ENCODE results near the gene BTN3A1.
"Not testable (repeated sequence)": the region's sequence is repeated elsewhere in the genome, so short reads cannot be mapped to it uniquely, and the experiment has no call there.

The BTN3A1 gene

DNA sequence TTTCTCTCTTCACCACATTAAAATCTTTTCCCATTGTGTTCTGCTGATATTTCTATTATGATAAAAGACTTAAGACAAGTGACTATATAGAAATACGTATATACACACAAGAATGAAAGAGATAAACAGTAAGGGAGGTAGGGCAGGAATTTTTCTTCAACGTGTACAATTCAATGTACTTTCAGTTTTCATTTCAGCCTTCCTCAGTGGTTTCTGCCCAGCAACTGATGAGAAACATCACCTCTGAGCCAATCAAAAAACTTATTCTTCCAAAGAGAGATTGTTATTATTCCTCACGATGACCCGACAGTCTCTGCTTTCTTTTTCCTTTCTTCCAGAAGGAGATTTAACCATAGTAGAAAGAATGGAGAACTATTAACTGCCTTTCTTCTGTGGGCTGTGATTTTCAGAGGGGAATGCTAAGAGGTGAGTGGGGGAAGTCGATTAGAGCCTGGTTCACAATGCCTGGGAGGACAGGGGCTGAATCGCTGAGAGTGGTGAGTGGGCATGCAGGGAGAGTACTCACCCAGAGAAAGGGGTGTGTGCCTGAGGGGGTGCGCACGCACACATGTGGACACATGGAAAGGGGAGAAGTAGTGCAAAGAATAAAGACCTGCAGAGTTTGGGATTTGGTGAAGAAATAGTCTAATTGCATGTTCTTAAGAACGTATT lies at the start of gene BTN3A1:
Gene BTN3A1 (plus strand): TSS at position 289 of the 672 bp plus-strand sequence. CDS start 3,289 bp downstream, outside the sequence.
- DNase-seq (ENCODE audit: low read depth): no peak

DNA sequence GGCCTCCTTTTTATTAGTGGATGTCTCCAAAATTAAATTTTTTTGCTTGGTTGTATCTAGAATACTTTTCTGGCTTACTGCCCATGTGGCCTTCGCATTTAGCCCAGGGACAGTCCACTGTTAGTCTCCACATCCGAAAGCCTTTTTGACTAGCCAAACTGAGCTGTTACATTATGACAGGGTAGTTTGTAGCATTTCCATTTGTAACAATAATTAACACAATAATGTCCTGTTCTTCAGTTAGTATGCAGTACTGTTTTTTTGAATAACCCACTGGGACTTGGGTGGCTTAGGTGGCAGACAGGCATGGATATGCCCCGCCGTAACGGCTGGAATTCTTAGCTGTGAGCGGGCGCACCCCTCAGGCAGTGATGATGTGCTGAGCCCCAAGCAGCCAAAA lies 49.8 kb upstream of the BTN3A1 start:
- DNase-seq (ENCODE audit: low read depth): no peak

DNA sequence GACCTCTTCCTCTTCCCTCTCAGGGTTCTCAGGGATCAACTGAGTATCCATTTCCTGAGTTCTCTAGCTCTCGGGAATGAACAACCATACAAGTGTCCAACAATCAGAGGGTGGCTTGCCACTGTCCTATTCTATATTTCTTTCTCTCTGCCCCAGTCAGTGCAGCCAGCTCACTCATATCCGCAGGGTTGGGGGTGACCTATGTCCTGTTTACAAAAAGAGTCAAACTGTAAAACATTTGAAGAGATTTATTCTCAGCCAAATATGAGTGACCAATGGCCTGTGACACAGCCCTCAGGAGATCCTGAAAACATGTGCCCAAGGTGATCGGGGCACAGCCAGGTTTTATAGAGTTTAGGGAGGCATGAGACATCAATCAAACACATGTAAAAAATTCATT lies 47.9 kb upstream of the BTN3A1 start:
- no peak for DNase-seq (ENCODE audit: low read depth)

DNA sequence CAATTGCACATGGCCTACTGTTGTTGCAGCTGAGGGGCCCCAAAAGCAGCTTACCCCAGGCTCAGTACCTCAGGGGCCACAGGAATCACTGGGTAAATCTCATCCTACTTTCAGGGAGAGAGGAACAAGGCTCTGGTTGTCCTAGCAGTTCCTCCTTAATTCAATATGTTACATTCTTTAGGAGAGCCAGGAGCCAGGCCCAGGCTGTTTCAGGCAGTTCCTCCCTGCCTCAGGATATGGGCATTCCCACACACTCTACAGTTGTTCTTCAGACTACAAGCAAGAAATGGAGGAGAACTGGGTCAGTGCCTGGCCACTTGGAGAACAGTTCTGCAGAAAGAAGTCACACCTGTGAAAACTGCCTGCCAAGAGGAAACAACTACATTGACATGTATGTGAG lies 46.7 kb upstream of the BTN3A1 start:
- no peak for DNase-seq (ENCODE audit: low read depth)

DNA sequence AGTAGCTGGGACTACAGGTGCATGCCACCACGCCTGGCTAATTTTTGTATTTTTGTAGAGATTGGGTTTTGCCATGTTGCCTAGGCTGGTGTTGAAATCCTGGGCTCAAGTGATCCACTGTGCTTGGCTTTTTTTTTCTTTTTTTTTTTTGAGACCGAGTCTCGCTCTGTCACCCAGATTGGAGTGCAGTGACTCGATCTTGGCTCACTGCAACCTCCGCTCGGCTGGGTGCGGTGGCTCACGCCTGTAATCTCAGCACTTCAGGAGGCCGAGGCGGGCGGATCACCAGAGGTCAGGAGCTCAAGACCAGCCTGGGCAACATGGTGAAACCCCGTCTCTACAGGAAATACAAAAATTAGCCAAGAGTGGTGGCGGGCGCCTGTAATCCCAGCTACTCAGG lies 44.5 kb upstream of the BTN3A1 start:
- not testable (repeated sequence) for DNase-seq (ENCODE audit: low read depth)

DNA sequence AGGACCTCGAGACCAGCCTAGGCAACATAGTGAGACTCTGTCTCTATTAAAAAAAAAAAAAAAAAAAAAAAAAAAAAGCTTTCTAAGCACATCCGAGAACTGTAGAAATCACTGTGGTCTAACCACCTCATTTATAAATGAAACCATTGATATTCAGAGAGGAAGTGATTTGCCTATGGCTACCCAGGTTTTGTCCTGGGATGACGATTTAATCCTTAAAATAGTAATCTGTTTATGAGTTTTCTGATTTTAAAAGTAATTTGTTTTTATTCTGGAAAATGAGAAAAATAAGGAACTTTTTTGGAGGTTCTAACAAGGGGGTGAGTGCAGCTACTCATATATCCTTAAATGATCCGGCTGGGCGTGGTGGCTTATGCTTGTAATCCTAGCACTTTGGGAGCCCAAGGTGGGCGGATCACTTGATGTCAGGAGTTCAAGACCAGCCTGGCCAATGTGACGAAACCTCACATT lies 43.5 kb upstream of the BTN3A1 start:
- no peak for DNase-seq (ENCODE audit: low read depth)

DNA sequence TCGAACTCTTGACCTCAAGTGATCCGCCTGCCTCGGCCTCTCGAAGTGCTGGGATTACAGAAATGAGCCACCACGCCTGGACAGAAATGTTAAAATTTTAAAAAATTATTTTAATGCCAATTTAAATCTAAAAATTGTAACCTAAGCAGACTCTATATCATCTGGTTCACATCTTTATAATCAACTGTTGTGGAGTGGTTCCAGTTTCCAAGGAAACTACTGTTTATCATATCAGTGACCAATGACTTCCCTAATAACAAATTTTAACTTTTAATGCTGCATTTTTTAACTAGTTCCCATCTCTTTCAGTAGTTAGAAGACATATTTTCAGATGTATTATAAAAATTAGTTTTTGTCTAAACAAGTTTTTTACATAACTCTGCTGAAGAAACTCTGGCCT lies 42.3 kb upstream of the BTN3A1 start:
- DNase-seq (ENCODE audit: low read depth): no peak

DNA sequence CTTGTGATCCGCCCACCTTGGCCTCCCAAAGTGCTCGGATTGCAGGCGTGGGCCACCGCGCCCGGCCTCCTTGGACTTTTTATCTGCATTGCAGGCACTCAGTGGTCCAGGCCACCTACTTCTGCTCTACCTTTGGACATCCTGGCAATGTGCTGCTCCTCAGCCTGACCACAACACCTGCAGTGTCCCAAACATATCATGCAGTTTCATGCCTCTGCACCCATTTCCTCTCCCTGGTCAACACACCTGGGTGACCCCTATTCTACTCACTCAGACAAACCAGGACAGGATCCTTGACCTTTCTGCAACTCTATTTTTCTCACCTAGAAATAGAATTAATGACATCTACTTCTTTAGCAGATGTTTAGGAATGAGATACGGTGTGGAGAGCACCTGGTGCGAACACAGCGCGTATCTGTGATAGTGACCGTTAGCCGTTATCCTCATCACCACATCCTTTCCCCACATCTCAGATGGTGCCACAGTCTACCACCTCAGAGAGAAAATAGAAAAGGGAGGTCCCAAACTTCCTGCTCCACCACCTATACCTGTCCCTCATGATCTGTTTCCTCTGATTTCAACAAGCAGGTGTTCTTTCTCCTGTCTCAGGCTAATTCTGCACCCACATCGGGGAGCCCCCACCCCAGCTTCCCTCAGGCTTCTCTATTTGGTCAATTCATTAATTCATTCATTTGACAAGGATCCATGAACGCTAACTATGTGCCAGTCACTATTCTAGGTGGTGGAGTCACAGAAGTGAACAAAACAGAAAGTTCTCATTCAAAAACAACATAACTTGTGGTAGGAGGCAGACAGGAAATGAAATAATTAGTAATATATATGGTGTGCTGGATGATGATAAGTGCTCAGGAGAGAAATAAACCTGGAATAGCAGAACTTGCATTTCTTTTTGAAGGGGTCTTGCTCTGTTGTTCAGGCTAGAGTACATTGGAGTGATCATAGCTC lies 41.3 kb upstream of the BTN3A1 start:
- DNase-seq (ENCODE audit: low read depth): no peak

DNA sequence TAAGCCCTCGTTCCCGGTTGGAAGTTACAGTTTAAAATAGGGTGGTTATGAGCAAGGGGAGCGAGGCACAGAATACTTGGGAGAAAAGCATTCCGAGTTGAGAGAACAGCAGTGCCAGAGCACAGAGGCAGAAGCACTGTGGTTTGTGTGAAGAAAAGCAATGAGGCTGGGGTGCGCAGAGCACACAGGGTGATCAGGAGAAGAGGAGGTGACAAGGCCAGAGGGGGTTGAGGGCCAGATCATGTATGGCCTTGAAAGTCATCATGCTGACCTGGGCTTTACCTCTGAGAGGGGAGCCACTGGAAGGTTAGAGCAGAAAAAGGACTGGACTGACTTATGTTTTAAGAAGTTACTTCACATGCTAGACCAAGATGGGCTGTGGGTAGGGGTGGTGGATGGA lies 40.5 kb upstream of the BTN3A1 start:
- no peak for DNase-seq (ENCODE audit: low read depth)

DNA sequence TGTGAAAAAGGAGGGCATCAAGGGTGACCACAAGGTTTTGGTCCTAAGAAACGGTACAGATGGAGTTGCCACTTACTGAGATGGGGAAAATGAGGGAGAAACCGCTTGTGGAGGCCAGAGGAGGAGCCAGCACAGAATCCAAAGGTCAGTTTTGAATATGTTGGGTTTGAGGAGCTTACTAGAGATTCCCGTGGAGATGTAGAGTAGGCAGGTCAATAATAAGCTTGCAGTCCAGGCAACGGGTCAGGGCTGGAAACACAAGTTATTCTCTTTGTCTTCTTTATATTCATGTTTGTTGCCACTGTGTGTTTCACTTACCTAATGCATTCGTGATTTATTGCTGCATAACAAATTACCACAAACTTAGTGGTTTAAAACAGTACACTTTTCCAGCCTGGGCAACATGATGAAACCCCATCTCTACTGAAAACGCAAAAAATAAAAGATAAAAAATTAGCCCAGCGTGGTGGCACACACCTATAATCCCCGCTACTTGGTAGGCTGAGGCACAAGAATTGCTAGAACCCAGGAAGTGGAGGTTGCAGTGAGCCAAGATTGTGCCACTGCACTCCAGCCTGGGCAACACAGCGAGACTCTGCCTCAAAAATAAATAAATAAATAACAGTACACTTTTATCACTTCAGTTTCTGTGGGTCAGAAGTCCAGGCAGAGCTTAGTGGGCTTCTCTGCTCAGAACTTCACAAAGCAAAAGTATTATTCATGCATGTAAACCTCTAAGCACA lies 39.8 kb upstream of the BTN3A1 start:
- no peak for DNase-seq (ENCODE audit: low read depth)

DNA sequence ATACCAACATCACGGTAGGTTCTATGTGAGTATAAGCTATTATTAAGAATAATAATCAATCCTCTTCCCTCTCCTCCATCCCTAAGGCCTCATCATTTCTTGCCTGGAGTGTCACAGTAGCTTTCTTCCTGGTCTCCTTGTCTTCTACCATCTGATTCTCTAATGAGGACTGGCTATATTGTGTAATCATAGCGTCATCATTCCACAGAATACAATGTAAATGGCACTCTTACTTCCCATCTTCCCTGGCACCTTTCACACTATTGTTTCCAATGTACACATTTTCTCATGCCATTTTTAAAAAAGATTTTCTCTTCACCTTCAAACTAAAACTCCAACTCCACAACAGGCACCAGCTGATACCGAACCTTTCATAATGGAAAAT lies 39.2 kb upstream of the BTN3A1 start:
- no peak for DNase-seq (ENCODE audit: low read depth)

DNA sequence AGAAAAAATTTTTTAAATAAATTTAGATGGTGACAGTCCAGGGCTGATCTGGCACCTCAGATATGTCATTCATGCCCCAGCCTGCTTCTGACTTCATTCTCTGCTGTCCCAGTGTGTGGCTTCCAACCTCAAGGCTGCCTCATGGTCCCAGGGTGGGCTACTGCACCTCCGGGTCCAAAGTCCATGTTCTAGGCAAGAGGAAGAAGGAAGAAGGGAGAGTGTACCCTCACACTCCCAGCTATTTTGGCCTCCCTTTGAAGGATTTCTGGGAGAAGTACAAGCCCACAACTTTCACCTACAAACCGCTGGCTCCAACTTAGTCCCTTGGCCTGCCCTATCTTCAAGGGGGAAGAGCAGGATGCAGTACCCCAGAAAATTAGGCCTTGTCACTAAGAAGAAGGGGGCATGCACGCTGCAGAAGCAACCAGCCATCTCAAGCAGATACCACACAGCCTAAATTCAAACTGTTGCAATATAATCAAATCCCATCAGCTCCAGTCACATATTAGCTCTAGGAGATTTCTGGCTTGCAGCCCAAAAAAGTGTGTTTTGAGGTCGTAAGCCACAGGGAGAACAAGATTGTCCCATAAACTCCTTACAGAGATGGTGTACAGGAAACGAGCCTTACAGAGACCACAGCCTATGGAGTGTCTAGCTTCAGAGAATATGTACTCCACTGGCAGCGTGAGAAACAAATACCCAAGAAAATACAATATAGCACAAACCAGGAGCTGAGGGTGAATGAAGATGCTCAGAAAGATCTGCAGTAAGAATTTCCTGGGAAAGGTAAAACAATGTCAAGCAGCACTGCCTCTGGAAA lies 38.0 kb upstream of the BTN3A1 start:
- no peak for DNase-seq (ENCODE audit: low read depth)

DNA sequence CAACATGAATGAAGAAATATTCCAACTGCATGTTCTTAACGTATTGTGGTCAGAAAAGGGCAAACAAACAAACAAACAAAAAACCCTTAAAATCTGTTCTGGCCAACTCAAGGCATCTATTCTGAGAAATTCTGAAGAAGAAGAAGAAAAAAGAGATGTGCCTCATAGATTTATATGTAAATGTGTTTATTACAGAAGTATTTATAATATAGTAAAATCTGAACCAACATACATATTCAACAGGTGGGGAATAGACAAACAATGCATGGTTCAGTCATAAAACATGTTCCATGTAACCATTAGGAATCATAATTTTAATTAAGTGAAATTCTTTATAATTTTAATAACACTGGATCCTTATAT lies 36.5 kb upstream of the BTN3A1 start:
- no peak for DNase-seq (ENCODE audit: low read depth)

DNA sequence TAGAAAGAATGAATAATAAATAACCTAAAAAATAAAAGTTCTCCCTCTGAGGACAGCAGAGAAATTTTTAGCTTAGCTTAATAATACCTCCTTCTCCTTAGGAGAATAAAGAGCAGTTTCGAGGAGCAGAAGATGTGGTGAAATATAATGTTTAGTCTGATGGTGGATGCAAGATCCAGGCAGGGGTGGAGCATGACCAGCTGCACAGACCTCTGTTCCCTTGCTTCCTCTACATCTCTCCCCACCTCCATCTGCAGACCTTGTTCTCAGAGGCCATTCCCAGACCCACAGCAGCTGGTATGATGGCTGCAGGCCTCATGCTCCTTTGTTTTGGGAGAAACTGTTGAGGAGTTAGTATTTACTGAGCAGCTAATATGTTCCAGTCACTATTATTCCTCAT lies 35.6 kb upstream of the BTN3A1 start:
- no peak for DNase-seq (ENCODE audit: low read depth)

DNA sequence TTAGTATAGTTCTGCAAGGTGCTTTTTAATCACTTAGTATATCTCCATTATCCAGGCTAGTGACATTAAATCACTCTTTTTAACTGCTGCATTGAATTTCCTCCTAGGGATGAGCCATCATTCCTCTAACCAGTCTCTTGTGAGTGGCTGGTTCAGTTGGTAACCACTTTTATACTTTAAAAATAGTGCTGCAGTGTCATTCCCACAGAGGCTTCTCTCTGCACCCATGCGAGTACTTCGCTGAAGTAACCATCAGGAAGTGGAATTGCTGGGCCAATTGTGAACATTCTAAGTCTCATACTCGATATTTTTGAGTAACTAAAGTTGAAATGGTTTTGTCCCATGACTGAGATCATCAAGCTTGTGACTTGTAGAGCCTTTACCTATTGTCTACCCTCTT lies 35.0 kb upstream of the BTN3A1 start:
- DNase-seq (ENCODE audit: low read depth): no peak

DNA sequence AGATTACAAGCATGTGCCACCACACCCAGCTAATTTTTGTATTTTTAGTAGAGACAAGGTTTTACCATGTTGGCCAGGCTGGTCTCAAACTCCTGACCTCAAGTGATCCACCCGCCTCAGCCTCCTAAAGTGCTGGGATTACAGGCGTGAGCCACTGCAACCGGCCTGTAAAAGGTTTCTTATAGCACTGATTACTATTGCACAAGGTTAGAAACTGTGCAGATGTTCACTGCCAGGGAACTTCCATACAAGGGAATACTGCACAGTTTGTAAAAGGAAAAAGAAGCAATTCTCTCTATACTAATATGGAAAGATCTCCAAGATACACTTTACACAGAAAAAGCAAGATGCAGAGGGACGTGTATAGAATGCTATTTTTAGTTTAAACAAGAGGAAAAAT lies 30.3 kb upstream of the BTN3A1 start:
- not testable (repeated sequence) for DNase-seq (ENCODE audit: low read depth)

DNA sequence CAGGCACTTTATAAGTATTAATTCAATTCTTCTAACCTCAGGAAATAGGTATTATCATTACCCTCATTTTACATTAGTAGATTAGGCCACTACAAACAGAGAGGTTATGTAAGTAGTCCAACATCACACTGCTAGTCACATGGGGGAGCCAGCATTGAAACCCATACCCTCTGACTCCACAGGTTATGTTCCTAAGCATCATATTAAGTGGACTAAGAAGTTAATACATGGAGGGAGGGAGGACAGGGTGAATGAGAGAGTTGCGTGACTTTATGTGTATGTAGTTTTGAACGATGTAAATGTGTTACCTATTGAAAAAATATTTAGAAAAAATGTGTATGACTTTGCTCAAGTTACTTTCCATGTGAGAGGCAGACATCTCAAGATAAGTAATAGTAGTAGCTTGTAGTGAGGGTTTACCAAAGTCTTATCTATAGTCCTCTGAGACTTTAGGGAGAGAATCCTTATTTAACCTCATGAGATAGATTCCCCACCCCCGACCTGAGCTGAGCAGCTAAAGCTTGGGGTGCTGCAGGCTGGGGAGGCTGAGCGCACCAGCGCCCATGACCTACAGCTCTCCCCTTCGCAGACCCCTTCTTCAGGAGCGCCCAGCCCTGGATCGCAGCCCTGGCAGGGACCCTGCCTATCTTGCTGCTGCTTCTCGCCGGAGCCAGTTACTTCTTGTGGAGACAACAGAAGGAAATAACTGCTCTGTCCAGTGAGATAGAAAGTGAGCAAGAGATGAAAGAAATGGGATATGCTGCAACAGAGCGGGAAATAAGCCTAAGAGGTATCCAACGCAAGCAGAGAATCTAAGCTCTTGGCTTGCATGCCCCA lies 29.5 kb upstream of the BTN3A1 start:
- DNase-seq (ENCODE audit: low read depth): no peak

DNA sequence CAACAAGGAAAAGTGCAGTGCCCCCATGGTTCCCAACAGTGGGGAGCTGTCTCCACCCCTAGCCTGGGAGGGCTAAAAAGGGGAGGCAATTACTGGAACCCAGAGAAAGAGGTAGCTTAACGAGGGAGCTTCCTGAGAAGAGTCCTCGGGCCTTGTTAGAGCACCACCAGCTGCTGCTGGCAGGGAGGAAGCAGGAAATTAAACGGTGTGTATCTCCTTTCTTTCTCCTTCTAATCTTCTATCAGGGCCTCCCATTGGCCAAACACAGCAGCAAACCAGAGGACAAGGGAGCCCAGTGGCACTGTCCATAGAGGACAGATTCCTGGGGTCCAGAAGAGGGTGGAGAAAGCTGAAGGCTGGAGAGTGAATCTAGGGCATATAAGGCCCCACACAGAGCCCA lies 26.8 kb upstream of the BTN3A1 start:
- DNase-seq (ENCODE audit: low read depth): no peak

DNA sequence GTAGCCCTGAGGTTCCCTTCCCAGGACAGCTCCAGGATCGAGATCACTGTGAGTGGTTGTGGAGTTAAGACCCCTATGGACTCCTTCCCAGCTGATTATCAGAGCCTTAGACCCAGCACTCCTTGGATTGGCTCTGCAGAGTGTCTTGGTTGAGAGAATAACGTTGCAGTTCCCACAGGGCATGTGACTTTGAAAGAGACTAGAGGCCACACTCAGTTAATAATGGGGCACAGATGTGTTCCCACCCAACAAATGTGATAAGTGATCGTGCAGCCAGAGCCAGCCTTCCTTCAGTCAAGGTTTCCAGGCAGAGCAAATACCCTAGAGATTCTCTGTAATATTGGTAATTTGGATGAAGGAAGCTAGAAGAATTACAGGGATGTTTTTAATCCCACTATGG lies 24.4 kb upstream of the BTN3A1 start:
- DNase-seq (ENCODE audit: low read depth): no peak

DNA sequence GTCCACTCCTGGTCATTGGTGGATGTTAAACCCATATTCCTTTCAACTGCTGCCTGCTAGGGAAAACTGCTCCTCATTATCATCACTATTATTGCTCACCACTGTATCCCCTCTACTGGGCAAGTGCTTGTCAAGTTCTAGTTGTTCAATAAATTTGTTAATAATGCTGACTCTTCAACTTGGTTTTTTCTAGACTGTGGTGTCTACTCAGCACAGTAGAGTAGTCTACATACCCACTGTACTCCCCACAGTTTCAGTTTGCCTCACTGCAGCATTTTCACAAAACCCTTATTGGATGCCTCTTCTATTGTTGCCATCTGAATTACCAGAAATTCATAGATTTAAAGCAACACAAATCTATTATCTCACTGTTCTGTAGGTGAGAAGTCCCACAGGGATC lies 23.9 kb upstream of the BTN3A1 start:
- not testable (repeated sequence) for DNase-seq (ENCODE audit: low read depth)

DNA sequence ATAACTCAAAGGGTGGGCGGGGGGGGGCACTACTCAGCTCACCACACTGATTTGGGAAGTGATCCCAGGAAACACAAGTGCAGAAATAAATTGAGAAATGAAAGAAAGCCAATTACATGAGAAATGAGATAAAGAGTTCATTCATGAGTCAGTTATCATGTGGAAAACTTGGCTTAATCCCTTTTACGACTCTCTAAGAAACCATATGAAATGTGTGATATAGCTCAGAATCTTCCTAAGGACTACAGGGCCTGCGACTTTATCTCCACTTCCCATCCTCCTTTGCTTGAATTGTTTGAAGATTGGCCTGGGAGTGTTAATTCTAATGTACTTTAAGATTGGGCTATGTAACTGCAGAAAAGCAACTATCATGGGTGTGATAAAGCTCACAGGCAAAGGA lies 22.8 kb upstream of the BTN3A1 start:
- DNase-seq (ENCODE audit: low read depth): no peak

Measured in non-pigmented ciliary epithelial cell (primary cell).